Stimulated activated CD8-positive, alpha-beta memory T cell treated with anti-CD3 and anti-CD28 coated beads, Interleukin-7, amount 100 ng/mL, for 1 hour (primary cell): Measurements from ENCODE around the gene CLDN15.
A peak's percentile ranks its signal among the peaks of the same experiment; 100 is the strongest.

Experiments
- DNase-seq, 2 donors: peaks; one replicate each; pipeline ENCODE4 v3.0.0-alpha.2; 2020; ENCODE audit warnings: low read depth in 2 of 2

CLDN15 gene

DNA sequence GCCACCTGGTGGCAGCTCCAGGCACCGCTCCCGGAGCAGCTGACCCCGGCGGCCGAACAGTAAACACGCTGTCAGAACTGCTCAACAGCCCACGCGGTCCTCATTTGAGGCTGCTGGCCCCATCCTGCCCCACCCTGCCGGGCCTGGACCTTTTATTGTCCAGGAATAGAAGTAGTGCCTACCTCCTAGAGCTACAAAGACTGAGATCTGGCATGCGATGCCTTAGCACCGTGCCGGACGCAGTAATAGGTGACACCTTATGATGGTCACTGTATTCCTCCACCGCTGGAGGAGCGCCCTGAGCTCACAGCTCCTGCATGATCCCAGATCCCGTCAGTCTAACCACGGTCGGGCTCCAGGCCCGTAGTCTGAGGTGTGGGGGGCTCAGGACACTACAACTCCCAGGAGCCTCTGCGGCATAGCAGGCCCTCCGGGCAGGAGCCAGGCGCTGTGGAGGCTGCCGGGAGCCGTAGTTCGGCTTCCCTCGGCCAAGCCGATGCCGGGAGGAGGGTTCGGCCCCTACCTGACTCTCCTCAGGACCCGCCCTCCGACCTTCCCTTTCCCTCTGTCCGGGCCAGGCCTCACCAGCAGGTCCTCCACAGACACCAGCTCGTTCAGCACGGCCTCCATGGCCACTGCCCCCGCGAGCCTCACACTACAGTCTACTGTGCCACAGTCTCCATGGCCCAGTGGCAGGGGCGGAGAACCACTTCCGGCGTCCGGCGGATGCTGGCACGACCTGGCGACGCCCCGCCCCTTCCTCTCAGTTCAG is 7.0 kb upstream of the CLDN15 start, which contains the start of gene FIS1:
Gene FIS1 (minus strand): TSS at position 707 of the 772 bp plus-strand sequence. CDS start 77 bp downstream, at position 630.
- peak; percentile 80 to 81 for DNase-seq

DNA sequence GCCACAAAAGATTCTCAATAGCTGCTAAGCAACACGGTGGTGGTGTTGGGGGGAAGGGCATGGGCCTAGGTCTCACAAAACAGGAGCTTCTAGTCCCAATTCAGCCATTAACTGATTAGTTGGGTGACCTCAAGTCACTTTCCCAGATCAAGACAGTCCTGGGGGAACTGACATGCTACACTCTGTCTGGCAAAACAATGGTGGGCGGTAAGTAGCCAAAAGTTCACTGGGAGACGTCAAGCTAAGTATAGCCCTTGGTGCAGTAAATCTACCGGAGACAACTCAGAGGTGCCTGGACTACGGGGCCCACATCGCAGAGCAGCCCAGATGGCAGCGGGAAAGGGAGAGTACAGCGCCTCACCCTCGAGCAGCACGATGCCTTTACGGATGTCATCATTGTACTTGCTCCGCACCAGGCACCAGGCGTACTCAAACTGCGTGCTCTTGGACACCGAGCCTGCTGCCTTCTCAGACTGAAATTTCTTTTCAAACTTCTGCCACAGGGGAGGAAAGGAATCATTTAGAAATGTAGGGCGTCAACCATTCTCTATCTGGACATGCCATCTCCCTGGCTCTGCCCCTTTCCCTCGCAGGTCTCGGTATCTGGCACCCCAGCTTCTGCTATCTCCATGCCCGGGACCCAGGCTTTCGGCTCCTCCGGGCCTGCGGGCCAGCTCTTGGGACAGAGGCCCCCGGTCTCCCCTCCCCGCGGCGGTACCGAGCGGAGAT is 6.2 kb upstream of the CLDN15 start:
- DNase-seq: no peak

DNA sequence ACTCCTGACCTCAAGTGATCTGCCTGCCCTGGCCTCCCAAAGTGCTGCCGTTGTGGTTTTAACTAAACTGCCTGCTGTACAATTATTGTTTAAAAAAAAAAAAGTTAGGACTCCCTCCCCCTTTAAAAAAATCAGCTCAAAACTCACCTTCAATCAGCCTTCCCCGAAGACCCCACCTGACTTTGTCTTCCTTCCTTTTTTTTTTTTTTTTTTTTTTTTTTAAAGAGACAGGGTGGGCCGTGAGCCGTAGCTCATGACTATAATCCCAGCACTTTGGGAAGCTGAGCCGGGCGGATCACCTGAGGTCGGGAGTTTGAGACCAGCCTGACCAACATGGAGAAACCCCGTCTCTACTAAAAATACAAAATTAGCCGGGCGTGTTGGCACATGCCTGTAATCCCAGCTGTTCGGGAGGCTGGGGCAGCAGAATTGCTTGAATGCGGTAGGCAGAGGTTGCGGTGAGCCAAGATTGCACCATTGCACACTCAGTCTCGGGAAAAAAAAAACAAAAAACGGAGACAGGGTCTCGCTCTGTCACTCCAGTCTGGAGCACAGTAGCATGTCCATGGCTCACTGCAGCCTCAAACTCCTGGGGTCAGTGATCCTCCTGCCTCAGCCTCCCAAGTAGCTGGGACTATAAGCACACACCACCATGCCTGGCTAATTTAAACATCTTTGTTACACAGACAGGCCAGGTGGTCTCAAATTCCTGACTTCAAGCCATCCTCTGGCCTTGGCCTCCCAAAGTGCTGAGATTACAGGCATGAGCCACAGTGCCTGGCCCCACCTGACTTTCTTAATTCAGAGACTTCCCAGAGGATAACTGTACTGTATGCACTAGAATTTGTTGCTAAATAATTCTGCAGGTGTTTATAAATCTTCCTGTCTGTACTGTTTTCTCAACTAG is 4.1 kb upstream of the CLDN15 start:
- no peak for DNase-seq

DNA sequence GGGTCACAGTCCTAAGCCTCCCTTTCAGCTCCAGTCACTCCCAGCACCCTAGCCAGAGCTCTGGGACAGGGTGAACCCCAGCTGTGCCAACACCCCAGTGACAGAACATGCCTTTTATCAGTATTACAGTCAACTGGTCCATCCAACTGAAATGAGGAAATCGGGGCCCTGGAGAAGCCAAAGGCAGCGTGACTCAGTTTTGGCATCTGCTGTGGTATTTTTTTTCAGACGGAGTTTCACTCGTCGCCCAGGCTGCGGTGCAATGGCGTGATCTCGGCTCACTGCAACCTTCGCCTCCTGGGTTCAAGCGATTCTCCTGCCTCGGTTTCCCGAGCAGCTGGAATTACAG is 3.4 kb upstream of the CLDN15 start:
- DNase-seq: no peak

DNA sequence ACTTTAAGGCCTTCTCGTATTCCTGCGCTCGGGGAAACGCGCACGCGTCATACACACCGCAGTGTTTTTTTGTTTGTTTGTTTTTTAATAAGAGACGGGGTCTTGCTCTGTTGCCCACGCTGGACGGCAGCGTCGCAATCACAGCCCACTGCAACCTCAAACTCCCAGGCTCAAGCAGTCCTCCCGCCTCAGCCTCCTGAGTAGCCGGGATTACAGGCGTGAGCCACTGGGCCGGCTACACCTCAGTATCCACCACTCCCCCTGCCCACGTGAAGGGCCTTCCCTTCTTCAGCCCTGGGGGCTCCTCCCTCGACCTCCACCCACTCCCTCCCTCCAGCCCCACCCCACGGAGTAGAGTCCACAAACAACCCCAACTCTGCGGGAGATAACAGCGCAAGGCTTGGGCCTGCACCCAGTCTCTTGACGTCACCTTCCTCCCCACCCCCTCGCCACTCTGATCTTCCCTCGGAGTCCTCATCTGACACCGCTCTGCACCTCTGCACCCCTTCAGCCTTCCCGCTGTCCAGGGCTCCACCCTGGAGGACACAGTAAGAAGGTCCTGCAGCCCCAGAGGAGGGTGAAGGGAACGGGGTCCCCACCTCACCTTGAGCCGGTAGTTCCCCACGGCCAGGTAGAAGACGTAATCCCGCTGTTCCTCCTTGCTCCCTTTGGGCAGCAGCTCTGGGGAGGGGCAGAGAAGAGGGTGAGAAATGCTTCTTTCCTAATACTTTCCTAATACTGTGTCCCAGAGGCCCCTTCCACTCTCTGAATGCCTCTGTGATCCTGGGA is 2.8 kb upstream of the CLDN15 start:
- DNase-seq: no peak

DNA sequence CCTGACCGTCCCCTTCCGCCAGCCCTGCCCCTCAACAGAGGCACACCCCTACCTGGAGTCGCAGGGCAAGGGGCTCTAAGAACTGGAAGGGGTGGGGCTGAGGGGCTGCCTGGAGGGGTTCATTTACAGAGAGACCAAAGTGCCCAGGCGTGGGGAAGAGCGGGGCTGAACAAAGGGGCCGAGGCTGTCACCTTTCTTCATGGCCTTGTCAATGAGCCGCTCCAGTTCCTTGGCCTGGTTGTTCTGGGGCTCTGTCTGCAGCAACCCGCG is 2.3 kb upstream of the CLDN15 start:
- no peak for DNase-seq

DNA sequence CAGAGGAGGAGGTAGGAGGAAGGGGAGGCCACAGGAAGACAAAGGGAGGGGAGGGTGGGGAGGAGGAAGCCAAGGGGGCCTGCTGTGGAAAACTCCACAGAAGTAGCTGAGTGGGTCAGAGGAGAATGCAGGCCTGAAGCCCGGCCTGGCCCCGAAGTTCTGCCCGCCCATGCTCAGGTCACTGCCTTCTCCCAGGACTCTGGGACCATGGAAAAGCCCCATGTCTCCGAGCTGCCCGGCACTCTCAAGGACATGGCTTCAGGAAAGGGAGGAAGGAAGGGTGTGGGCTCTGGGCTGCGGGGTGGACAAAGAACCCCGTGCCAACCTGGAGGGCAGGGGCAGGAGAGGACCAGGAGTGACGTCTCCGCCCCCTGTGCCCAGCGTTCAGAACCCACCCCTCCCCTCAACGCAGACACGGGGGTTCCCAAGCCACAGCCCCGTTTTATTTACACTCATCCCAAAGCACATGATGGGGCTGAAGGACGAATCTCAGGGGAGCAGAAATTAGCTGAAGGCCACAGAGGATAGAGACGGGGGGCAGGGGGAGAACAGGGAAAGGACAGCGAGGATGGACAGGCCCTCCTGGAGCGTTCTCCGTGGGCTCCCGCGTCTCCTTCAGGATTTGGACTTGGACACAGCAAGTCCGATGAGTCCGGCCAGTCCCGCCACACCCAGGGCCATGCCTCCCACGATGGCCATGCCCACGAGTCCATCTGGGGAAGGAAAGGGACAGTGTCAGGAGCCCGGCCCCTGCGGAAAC is 1.8 kb upstream of the CLDN15 start:
- DNase-seq: no peak

DNA sequence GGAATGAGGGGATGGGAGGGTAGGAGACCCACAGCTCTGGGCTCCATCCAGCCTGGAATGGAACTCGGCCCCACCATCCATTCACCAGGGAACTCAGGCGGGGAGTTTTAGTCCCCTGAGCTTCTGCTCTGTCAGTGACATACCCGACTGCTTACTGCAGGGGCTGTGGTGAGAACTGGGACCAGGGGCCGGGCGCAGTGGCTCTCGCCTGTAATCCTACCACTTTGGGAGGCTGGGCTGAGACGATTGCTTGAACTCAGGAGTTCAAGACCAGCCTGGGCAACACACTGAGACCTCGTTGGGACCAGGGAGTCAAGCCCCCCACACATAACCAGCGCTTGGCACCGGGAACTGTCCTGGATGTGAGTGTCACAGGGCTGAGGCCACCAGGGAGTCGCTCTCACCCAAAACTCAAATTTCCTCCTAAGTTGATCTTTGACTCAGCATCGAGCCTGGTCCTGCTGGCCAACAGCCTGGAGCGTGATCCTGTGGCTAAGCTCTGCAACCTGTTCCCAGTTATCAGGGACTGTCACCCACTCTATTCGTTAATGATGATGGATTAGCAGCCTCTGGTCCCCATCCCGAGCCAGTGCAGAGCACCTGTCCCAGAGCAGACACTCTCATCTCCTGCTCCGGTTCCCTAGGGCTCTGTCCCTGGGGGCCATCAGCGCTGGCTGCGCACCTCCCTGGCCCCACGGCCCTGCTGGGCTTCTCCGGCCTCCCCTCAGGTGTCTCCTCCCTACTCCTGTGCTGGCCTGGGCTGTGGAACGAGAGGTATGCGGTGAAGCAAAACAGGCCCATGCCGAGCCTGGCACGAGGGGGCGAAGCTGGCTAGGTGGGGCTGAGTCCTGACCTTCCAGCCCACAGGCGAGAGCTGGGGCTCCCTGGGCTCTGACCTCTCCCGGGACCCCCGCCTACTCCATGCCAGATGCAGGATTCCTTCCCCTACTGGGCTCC is 902 bp upstream of the CLDN15 start:
- DNase-seq: no peak

DNA sequence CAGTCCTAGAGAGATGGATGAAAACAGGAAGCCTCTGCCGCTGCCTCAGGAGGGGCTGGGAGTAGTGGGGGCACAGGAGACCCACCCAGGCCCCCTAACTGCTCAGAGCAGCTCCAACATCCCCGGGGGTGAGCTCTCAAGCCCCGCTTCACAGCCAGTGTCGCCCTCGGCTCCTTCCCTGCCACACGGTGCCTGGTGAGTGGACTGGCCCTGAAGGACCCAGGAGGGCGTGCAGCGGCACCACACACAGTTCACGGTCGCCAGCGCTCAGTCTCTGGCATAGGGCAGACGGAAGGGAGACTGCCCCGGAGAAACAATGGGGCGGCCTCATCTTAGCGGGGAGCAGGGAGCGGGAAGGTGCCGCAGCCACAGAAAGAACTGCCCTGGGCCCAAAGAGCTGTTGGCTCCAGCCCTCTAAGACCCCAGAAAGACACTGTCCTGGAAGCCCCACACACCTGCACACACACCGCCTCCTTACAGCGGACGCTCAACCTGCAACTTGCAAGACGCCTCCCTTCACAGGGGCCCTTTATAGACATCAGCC is 1.2 kb downstream of the CLDN15 start:
- DNase-seq: no peak

DNA sequence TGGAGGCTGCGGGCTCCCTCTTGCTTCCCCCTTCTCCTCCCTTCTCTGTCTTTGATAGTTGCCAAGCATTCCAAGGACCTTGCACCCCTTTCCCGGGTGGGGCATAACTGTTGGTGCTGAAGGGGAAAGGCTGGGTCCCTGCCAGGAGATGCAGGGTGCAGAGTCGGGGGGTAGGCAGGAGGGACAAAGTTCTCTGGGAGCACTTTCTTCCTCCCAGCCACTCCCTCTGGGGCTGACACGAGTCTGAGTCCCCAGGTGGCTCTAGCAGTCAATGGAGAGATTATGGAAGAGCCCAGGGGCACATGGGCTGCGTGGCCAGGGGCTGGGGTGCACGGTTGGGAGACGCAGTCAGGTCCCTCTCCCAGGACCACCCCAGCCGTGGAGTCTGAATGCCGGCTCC is 2.1 kb downstream of the CLDN15 start:
- no peak for DNase-seq

DNA sequence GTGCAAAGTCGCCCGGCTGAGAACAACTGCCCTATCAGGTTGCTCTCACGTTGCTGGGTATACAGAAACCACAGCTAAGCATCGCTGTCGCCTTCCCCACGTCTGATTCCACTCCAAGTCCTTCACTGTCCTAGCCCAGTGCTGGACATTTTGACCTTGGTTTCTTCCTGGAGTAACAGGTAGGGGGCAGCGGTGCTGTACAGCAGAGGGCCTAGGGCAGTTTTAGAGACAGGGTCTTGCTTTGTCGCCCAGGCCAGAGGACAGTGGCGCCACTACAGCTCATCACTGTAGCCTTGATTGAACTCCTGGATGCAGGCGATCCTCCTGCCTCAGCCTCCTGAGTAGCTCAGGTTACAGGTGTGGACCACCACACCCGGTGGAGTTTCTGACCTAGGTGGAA is 2.6 kb downstream of the CLDN15 start:
- no peak for DNase-seq

DNA sequence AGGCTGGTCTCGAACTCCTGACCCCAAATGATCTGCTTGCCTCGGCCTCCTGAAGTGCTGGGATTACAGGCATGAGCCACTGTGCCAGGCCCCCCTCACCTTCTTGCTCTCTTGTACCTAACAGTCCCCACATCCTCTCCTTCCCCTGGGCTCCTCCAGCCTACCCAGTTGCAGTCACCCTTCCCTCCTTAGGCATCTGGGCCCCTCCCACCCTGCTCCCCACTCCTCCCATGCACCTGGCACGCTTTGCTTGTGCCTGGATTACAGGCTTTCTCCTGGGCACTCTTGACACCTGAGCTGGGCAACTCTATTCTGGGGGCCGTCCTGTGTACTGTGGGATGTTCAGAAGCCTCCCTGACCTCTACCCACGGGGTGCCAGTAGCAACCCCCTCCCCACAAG is 3.0 kb downstream of the CLDN15 start:
- no peak for DNase-seq

DNA sequence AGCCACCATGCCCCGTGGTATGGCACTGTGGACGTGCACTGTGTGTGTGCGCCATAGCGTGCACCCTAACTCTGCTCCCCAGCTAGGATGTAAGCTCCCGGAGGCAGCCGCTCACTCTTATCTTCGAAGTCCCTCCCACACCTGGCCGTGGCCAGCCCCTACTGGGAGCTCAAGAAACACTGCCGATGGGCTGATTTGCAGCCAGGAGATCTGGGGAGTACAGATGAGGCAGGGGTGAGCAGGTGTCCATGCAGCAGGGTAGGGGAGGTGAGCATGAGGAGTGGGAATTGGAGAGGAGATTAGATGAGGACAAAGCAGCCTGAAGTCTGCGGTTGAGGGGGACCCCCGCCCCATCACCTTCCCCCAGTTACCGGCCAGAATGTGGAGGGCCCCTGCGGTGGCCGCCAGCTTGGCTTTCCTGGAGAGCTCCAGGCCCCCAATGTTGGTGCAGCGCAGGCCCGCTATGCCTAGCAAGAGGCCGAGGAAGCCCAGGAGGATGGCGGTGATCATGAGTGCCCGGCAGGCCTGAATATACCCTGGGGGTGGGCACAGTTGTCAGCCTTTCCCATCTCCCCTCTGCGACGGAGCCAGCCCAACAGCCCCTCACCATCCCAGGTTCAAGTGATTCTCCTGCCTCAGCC is 3.6 kb downstream of the CLDN15 start:
- no peak for DNase-seq

DNA sequence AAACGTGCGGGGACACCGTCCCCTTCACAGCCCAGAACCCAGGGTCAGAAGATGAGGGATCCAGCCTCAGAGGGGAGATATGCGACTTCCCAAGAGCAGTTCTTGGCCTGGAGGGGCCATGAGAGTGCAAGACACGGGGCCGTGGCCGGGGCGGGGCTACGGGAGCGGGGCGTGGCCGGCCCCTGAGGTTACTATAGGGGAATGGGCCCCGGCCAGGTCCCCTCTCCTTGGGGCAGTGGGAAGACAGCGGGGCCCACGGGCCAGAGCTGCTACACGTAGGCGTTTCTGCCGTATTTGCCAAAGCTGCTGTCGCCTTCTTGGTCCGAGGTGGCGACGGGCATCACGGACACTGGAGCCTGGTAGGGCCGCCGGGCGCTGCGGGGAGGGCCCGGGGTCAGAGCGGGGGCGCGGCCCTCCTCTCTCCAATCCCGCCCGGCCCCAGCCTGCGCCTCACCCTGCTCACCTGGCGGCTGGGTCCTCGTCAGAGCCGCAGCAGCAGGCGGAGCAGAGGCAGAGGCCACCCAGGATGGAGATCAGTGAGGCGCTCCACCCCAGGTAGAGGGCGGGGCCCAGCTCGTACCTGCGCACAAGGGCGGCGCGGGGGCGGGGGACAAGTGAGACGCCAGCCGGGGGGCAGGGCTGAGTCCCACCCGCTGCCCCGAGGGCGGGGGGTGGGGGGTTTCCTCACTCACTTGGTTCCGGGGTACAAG is 5.3 kb downstream of the CLDN15 start:
- no peak for DNase-seq

DNA sequence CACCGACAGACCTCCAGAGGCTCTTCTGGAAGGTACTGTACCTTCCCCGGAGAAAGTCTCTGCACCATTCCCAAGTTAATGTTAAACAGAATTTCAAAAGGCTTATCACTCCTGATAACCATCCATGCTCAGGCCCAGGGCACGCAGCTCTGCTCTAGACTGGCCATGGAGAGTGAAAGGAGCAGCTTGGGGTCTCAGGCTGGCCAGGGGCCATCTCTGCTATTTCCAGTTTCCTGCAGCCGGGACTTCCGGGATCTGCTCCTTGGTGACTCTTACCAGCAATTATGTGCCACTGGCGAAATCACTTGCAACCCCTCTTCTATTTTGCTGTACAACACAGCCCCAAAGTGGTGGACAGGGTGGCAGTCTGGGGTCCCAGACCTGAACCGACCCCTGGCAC is 6.0 kb downstream of the CLDN15 start:
- DNase-seq: no peak

DNA sequence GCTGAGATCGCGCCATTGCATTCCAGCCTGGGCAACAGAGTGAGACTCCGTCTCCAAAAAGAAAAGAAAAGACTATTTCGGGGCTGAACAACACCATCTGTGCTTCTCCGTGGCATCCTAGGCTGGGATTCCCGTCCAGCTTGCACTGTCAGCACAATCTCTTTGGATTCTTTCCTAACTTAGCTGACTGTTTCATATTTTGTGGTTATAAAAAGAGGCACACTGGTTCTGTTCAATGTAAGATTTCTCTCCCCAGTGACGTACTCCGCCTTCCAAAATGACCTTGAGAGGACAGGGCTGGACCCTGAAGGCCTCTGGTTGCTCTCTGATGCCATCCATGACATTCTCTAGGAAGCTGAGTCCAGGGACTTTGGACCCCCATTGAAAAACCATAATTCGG is 10.9 kb downstream of the CLDN15 start:
- DNase-seq: no peak

DNA sequence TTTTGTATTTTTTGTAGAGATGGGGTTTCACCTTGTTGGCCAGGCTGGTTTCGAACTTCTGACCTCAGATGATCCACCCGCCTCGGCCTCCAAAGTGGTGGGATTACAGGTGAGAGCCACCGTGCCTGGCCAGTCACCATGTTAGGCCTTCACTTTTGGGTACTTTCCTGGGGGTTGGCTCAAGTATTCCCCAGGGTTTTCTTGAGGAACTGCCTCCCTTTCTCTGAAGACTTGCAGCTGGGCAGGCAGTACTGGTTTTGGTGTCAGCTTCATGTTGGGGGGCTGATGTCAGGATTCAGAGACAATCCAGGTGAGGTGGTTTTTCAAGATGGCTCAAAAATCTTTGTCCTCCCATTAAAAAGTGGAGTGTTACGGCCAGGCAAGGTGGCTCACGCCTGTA is 12.0 kb downstream of the CLDN15 start:
- no peak for DNase-seq

DNA sequence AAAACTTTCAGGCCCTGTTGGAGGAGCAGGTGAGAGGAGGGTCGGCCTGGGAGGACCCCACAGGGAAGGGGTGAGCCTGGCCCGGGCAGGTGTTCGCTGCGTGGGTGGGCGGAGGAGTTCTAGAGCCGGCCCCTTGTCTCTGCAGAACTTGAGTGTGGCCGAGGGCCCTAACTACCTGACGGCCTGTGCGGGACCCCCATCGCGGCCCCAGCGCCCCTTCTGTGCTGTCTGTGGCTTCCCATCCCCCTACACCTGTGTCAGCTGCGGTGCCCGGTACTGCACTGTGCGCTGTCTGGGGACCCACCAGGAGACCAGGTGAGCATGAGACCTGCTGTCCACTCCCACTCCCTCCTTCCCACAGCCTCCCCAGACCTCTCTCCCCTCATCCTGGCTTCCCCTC is 14.1 kb downstream of the CLDN15 start:
- DNase-seq: no peak
